ENCODE data around the gene CT47C1. TPM values are rescaled to one million over a fixed set of nuclear protein-coding genes. Genes with fewer than 3 reads are reported as not detected.

The CT47C1 gene
- total and polyA plus RNA-seq, 2 of the 8 experiments (the other 6 are each of a cell fraction or from before 2014, with no cell fraction given) = not detected

GRCh38 chrX:119090627-119091026, 17.8 kb downstream of the CT47C1 start:
- H3K23ac ChIP-seq (ENCODE audit: insufficient read length) = no peak overlapping the region
- no peaks in the 10 kb centered on the region for H3K23me2 ChIP-seq (ENCODE audit: low read depth, low read length)
- no peak overlapping the region for H3K9ac ChIP-seq (replicated peaks in 1 of 4; ENCODE audit: extremely low read depth in 1 of 4, low read depth in 3 of 4, low read length in 3 of 4)
- H4K5ac ChIP-seq (ENCODE audit: insufficient read length, low read depth, low read length) = no peak overlapping the region
- POLR2A ChIA-PET (ENCODE audit: partially characterized antibody) = no interaction called here
- no peak overlapping the region for H2BK20ac ChIP-seq (ENCODE audit: low read length)
- no peak overlapping the region for H3K18ac ChIP-seq (ENCODE audit: extremely low read depth, low read length)
- H3K4ac ChIP-seq (replicated peaks; ENCODE audit: insufficient read length, low read depth, low read length) = no peak overlapping the region
- H3K36me3 ChIP-seq (ENCODE audit: control insufficient read depth in 2 of 4, insufficient read depth in 4 of 4, low read length in 3 of 4) = no peaks in the 10 kb centered on the region
- no peaks in the 10 kb centered on the region; a peak in 1 of 4 replicates for H3K9me3 ChIP-seq (ENCODE audit: insufficient read depth in 2 of 2, low read depth in 1 of 2, low read length in 1 of 2)
- H4K20me1 ChIP-seq (replicated peaks in 1 of 2; ENCODE audit: control insufficient read depth in 1 of 2, insufficient read depth in 2 of 2, low read length in 2 of 2) = no peaks in the 10 kb centered on the region
- no peak overlapping the region for H2AK5ac ChIP-seq (ENCODE audit: low read depth, low read length)
- no peak for DNase-seq (ENCODE audit: low read depth in 1 of 2, low spot score in 2 of 2)
- no peaks in the 10 kb centered on the region for H3K27me3 ChIP-seq (replicated peaks in 1 of 4; ENCODE audit: control insufficient read depth in 3 of 4, extremely low read depth in 1 of 4, insufficient read depth in 3 of 4, low read length in 3 of 4)
- H3K79me2 ChIP-seq (ENCODE audit: control insufficient read depth in 1 of 2, insufficient read depth in 2 of 2, low read length in 2 of 2) = no peaks in the 10 kb centered on the region
- no peak overlapping the region for H3K27ac ChIP-seq (ENCODE audit: low read depth, low read length)
- CTCF ChIA-PET (ENCODE audit: partially characterized antibody) = interaction anchor here (3.4 kb wide), 1 partner anchor 7 kb away, joined by 9 read pairs; no protein-coding TSS in a partner anchor
- WGBS, 2 experiments (ENCODE audit: extremely low coverage in 1 of 2, insufficient coverage in 1 of 2, insufficient read length in 1 of 2, insufficient replicate concordance in 2 of 2, low coverage in 1 of 2, low lambda C conversion rate in 2 of 2, missing lambda C conversion rate in 1 of 2) = 54% methylated on average over 1 of the region's 1 CpG; no CpG with 5 or more reads in 1 of the 2 experiments
- no peak overlapping the region for H2AFZ ChIP-seq (ENCODE audit: low read length)
- TF ChIP-seq SIX5 (IDR thresholded peaks at IDR 0.05; ENCODE audit: low read depth, low read length) = no peak
- no peak for TF ChIP-seq KDM4A (IDR thresholded peaks at IDR 0.05; ENCODE audit: low read depth, low read length, severe bottlenecking)
- TF ChIP-seq FOSL1 (IDR thresholded peaks at IDR 0.05; ENCODE audit: insufficient read depth, low read depth, low read length) = no peak
- no peak for TF ChIP-seq MAFK (IDR thresholded peaks at IDR 0.05; ENCODE audit: low read depth, low read length)
- TF ChIP-seq HDAC2 (IDR thresholded peaks at IDR 0.05; ENCODE audit: borderline replicate concordance in 1 of 2, low read depth in 2 of 2, low read length in 2 of 2) = no peak
- TF ChIP-seq KDM1A (IDR thresholded peaks at IDR 0.05; ENCODE audit: borderline replicate concordance, low read length) = no peak
- TF ChIP-seq CBX5 (IDR thresholded peaks at IDR 0.05; ENCODE audit: low read depth, low read length) = no peak
- TF ChIP-seq KDM5A (IDR thresholded peaks at IDR 0.05; ENCODE audit: low read length) = no peak
- no peak for TF ChIP-seq POU5F1 (IDR thresholded peaks at IDR 0.05; ENCODE audit: low read depth, low read length)
- TF ChIP-seq BACH1 (IDR thresholded peaks at IDR 0.05; ENCODE audit: low read length) = no peak
- no peak for TF ChIP-seq EGR1 (IDR thresholded peaks at IDR 0.05; ENCODE audit: borderline replicate concordance, low read depth, low read length)
- TF ChIP-seq CREB1 (IDR thresholded peaks at IDR 0.05) = no peak
- no peak overlapping the region for H4K8ac ChIP-seq (ENCODE audit: extremely low read depth, insufficient read depth, low read length)
- no peak overlapping the region for H3K4me2 ChIP-seq (ENCODE audit: insufficient read depth in 1 of 2, low read depth in 2 of 2, low read length in 2 of 2)
- H3K56ac ChIP-seq (replicated peaks; ENCODE audit: insufficient read length, low read depth, low read length) = no peak overlapping the region
- H3K79me1 ChIP-seq (ENCODE audit: low read depth, low read length) = no peaks in the 10 kb centered on the region
- H3K4me1 ChIP-seq (replicated peaks in 1 of 4; ENCODE audit: control insufficient read depth in 3 of 4, insufficient read depth in 4 of 4, low read length in 3 of 4) = 0 out of 7 replicates have a peak, but pooled peaks cover 0 to 2% (median 0%) of the 10 kb centered on the region in 4 experiments
- no peak overlapping the region for H3K14ac ChIP-seq (ENCODE audit: insufficient read length)
- no peak overlapping the region for H2BK5ac ChIP-seq (ENCODE audit: low read depth, low read length)
- no peak overlapping the region for H2BK12ac ChIP-seq (ENCODE audit: low read depth, low read length)
- H2BK15ac ChIP-seq (ENCODE audit: low read length) = no peak overlapping the region
- no peak overlapping the region for H2BK120ac ChIP-seq (replicated peaks; ENCODE audit: low read depth, low read length)
- FAIRE-seq = no peak
- no peak overlapping the region for H3K4me3 ChIP-seq (ENCODE audit: extremely low read depth in 1 of 4, insufficient read depth in 2 of 4, low read depth in 3 of 4, low read length in 4 of 4)
- H4K91ac ChIP-seq (replicated peaks; ENCODE audit: insufficient read length, low read length) = no peak overlapping the region
